ENCODE data around the gene NCKAP1. TPM values are rescaled to one million over a fixed set of nuclear protein-coding genes. Genes with fewer than 3 reads are reported as not detected.
"Not testable (repeated sequence)": the region's sequence is repeated elsewhere in the genome, so short reads cannot be mapped to it uniquely, and the experiment has no call there.

NCKAP1 gene
- total RNA-seq, 1 donor from 2014 or later, result 123 TPM

DNA sequence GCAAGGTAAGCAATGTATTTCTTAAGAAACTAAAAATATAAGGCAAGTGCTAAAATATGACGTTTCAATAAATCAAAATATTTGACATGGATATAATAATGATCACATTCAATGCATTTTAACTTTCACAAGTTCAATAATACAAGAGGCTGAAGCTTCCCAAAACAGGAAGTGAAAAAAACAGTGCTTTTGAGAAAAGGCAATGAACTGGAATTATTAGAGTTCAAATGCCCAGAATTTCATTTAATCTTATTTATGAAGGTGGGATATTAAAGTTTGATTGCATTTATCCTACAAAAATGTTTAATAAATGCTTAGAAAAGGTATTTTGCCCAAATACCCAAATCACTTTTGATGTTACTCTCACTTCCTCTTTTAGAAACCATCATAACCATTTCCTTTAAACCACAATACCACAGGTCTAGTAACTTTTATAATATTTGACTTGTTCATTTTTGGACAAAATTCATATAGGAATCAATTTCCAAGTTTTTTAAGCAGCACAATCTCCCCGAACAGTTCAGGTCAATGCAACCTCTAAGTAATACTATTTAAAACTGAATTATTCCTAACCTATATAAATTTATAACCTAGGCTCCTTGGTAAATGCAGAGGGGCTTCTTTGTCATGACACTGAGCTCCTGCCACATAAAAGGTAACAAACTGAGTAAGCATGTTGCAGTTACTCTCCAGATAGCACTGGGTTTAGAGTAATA lies 2.1 kb downstream of the NCKAP1 start:
- no peak for DNase-seq

DNA sequence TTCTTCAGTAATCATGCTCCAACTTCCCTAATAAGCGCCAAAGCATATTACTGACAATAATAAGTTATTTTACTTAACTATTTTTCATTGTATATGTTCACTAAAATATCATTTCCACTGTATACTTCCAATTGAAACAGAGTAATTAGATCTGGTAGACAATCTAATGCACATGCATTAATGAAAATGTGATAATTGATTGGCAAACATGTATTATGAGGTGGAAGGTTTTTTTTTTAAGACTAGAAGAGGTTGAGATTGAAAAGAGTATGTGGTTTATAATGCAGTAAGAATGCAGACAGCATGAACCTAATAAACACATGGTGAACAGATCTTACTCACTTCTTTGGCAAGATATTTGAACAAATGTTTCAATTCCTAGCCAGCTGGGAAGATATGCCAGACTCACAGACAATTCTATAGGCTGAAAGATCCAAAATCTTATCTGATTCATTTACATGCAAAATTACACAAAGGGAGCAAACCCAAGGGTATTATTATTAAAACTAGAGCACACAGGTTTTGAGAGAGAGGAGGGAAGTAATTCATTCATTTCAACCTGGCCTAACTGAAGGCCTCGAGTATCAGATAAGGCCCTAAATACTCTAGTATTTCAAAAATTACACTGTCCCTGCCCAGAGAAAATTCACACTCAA lies 2.8 kb downstream of the NCKAP1 start:
- DNase-seq, result peak; percentile 74

DNA sequence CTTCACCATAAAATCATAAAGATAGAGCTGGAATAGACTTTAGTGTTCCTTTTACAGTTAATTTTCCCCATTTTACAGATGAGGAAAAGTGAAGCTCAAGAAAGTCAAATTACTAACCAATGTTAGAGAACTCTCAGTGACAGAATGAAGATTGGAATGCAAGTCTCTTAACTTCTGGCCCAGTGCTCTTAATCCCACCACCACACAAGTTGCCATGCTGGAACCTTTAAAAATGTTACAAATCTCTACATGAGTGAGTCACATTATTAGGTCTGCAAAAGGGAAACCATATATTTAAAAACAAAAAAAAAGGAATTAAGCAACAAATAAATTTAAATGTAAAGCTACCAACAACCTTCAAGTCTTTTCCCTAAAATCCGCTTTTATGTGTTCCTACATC lies 3.5 kb downstream of the NCKAP1 start:
- no peak for DNase-seq

DNA sequence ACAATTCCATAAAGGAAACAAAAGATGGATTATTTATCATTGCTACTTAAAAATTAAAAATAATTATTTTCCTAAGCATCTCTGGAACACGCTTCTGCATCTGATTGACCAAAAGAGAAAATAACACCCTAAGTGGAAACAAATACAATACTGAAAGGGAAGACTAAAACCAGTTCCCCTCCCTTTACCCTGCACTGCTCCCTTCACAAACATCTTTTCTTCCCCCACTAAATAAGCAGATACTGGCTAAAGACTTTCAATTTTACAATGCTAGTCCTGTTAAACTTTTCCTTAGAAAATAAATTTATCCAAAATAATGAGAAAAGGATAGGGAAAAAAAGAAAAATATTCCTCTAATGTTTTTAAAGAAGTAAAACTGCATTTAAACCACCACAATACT lies 4.3 kb downstream of the NCKAP1 start:
- DNase-seq, result no peak

DNA sequence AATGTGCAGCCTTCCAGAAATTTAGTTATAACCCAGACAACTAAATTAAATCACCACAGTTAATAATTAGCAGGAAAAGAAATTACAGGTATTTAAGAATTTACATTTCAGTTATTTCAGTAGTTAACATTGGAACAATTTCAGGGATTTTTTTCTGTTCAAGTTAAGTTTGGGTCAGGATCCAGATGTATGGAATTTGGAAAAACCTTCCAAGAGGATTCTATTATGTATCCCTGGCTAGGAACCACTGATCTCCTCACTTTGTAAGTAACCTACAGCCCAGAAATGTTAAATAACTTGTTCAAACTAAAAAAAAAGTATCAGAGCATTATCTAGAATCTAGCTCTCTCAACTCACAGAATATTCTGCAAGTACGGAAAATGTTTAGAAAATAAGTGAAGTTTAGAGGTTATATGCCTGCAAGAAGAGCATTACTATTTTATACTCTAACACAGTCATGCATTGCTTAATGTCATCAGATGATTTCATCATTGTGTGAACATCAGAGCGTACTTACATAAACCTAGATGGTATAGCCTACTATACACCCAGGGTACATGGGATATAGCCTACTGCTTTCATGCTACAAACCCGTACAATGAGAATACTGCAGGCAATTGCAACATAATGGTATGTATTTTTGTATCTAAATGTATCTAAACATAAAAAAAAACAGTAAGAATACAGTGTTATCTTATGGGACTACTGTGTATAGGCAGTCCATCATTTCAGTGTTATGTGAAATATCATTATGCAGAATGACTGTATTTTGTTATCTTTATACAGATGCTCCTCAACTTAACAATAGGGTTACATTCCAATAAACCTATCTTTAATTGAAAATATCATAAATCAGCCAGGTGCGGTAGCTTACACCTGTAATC lies 6.1 kb downstream of the NCKAP1 start:
- no peak for DNase-seq

DNA sequence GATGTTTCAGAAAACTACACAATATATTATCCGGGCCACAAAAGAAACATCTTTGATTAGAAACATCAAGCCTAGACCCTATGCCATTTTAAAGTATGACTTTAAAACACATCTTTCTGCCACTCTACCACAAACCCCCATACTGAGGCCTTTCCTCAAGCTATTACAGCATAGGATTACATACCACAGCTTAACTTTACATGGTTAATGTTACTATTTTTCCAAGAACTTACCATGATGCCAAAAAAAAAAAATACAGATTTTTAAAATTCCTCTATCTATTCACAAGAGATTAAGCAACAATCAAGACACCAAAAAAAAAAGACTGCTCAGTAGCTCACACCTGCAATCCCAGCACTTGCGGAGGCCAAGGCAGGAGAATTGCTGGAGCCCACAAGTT lies 9.0 kb downstream of the NCKAP1 start:
- DNase-seq, result no peak

DNA sequence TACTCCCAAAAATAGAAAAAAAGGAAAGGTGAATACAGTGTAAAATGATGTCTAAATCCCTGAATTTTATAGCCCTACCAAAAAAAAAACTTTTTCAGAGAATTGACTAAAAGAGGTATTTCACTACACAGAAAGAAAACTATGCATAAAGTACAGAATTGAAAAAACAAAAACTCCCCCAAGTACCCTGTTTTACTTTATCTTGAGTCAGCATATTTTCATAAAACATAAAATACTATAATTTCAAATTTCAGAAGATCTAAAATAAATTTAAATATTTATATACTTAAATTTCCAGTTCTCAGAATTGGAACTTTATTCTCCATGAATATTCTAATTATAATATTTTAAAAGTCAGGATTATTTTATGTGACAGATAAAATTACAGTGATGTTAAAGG lies 10.1 kb downstream of the NCKAP1 start:
- no peak for DNase-seq

DNA sequence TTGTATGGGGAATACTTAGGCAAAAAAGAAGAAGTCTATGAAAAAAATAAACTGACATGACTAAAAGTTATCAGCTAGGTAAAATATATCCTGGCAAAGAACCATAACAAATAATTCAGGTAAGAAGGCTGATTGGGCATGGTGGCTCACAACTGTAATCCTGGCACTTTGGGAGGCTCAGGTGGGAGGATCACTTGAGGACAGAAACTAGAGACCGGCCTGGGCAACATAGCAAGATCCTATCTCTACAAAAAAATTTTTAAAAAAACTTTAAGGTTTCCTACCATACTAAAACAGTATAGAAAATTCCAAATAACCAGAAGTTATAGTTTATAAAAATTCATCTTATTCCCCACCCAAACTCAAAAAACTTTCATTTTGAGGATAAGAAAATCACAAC lies 10.8 kb downstream of the NCKAP1 start:
- DNase-seq, result no peak

DNA sequence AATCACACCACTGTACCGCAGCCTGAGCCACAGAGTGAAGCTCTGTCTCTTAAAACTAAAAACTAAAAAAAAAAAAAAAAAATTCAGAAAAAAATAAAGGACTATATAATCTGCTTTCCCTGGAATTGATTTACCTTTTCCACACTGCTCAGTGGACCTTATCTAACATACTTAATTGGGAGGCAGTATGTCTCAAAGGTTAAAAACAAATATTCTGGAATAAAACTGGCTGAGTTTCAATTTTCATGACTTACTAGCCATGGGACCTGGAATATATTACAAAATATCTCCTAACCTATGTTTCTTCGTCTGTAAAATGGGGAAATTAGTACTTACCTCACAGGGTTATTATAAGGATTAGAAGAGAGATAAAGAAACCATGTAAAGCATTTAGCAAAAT lies 11.8 kb downstream of the NCKAP1 start:
- DNase-seq, result no peak

DNA sequence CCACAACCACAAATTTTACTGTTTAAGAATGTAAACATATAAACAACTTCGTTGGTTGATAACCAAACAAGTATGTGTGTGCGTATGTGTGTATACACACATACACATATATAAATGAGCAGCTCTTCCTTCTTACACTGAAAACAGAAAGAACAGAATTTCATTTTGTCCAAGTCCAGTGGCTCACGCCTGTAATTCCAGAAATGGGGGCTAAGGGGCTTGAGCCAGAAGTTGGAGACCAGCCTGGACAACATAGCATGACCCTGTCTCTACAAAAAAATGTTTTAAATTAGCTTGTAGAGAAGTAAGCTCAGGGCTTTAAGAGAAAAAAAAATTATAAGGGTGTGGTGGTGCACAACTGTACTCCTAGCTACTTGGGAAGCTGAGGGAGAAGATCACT lies 12.3 kb downstream of the NCKAP1 start:
- no peak for DNase-seq

DNA sequence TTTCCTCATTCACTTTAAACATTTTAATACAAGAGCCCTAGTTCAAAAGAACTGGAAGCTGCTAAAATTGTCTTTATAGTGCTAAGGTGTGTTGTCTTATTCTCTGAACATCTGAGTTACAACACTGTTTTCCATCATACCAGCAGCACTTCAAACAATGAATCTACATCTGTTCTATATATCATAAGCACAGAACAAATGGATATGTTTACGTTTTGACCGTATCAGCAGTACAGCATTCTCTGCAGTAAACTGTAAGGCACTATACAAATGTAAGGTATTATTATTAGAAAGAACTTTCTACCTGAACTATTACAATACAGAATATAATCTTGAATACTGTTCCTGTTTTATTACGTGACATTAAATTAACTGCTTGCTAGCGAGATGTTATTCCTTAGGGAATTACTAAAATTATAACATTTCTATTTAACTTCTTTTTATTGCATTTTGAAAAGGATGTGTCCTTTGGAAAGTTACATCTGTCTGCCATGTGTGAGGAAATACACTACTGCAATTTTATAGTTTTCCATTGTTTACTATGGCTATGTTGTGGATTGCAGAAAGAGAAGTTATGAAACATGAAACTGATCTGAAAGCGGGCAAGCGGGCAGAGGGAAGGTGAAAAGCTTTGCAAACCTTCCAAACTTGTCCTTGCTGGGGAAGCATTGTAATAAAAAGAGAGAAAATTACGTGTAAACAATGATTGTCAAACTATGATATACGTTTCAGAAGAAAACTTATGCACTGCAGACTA lies 13.7 kb downstream of the NCKAP1 start:
- DNase-seq, result peak; percentile 57

DNA sequence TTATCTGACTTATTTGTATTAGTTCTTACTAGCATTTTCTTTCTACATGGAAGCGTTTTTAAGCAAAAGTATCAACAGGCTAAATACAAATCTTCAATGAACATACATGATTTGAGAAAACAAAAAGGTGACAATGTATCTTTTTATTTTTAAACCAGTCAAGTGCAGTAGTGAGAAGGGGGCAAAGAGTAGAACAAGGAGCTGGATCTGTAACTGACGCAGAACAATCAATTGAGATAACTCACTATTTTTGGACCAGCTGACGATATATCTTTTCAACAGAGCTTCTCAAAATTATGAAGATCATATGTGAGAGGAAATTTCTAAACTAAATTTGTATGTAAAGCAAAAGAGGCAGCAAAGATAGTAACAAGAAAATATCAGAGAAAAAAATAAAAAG lies 15.5 kb downstream of the NCKAP1 start:
- DNase-seq, result no peak

DNA sequence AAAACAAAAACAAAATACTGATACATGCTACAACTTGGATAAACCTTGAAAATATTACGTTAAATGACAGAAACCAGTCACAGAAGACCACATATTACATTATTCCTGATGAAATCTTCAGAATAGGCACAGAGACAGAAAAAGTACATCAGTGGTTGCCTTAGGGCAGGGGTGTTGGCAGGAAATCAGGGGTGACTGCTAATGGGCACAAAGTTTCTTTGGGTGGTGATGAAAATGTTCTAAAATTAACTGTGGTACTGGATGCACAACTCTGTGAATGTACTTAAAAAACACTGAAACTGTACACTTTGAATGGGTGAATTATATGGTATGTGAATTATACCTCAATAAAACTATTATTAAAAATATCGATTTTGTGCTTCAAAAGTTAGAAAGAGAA lies 16.6 kb downstream of the NCKAP1 start:
- no peak for DNase-seq

DNA sequence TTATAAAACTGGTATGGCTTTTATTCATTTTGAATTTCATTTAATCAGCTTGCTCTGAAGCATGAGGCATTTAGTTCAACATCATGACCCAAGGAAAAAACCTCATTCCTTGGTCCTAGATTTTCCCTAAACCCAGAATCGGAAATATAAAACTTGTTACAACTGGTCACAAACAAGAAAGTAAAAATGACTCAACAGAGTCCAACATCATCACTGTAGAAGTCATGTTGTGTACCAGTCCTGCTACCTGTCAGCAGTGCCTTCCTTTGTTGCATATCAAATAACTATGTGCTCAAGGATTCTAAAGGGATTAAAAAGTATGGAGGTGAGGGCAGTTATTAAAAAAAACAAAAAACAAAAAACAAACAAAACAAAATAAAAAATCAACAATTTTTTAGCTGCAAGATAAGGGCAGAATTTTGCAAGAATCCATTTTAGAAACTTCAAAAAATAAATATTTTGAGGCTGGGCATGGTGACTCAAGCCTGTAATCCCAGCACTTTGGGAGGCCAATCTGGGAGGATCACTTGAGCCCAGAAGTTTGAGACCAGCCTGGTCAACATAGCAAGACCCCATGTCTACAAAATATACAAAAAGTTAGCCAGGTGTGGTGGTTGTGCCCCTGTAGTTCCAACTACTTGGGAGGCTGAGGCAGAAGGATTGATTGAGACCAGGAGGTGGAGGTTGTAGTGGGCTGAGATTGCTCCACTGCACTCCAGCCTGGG lies 18.4 kb downstream of the NCKAP1 start:
- no peak for DNase-seq

DNA sequence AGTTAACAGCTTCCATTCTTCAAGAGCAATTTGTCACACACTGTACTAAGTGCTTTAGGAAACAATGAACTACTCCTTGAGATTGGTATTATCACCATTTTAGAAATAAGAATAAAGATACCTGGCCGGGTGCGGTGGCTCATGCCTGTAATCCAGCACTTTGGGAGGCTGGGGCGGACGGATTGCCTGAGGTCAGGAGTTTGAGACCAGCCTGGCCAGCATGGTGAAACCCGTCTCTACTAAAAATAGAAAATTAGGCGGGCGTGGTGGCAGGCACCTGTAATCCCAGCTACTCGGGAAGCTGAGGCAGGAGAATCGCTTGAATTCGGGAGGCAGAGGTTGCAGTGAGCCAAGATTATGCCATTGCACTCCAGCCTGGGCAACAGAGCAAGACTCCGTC lies 20.4 kb downstream of the NCKAP1 start:
- DNase-seq, result not testable (repeated sequence)

DNA sequence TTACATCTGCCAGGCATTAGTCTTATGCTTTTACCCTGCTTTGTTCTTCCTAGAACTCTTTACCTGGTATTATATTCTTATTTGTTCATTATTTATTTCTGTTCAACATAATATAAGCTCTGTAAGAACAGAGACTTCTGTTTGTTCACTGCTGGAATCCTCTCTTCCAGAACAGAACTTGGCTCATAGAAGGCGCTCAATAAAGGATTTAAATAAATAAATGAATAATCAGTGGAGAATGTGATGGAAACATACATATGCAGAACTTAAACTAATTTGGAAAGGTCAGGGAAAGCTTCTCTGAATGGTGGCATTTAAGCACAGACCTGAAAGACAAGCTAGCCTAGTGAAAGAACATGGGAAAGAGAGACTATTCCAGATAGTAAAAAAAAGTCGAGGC lies 24.3 kb downstream of the NCKAP1 start:
- DNase-seq, result no peak

DNA sequence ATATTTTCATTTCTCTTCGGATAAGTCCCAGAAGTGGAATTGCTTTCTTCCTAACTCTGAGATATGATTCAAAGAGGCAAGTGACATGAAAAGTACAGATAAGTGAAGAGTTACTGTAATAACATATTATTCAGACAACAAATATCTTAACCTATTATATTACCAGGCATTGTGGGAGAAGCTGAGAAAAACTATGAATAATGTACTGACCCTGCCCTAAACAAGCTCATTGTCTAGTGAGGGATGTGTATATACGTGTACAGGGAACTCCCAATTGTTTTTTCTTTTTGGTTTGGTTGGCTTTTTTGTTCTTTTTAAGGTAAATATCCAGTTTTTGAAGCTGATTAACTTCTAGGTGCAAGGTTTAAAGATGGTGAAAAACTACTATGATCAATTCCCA lies 26.5 kb downstream of the NCKAP1 start:
- no peak for DNase-seq

DNA sequence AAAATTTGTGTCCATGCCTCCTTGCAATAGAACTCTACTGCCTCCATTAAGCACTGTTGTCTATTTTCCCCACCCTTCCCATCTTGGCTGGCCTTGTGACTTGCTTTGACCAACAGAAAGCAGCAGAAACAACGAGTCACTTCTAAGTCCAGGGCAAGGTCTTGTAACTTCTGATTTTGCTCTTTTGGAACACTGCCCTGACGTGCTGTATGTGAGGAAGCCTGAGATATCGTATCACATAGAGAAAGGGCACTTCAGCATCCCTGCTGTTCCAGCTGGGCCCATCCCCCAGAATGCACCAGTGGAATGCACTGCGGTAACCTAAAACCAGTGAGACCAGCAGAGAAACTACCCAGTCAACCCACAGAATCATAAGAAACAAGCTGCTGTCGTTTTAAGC lies 28.1 kb downstream of the NCKAP1 start:
- DNase-seq, result no peak

DNA sequence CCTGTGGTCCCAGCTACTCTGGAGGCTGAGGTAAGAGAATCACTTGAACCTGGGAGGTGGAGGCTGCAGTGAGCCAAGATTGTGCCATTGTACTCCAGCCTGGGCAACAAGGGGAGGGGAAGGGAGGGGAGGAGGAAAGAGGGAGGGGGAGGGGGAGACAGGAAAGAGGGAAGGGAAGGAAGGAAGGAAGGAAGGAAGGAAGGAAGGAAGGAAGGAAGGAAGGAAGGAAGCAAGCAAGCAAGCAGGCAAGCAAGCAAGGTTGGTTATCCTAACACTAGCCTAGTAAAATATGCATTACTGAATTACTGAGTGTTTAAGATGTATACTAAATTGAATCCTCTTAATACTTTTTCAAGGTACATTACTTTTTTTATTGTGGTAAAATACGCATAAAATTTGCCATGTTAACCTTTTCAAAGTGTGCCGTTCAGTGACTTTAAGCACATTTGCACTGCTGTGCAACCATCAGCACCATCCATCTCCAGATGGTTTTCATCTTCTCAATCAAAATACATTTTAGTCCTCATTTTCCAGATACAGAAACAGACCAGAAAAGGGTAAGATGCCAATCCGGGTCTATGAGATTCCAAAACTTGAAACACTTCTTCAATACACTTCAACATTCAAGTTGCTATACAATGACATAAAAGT lies 28.9 kb downstream of the NCKAP1 start:
- no peak for DNase-seq

DNA sequence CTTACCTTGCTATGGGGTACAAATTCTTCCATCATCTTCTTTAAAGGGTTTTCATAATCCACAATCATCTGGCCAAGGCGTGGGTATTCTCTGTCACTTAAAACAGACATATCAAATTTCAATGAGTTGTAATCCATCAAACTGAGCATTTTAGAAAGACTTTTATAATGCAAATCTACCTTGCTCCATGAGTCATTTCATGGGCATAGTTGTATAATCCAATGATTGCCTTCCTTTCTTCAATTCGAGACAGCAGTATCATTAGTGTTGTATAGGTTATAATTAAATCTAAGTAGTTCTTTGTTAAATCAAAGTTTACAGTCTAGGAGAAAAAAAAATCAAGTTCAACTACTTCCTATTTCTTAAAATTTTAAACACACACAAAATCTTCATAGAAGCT lies 36.3 kb downstream of the NCKAP1 start:
- DNase-seq, result no peak

DNA sequence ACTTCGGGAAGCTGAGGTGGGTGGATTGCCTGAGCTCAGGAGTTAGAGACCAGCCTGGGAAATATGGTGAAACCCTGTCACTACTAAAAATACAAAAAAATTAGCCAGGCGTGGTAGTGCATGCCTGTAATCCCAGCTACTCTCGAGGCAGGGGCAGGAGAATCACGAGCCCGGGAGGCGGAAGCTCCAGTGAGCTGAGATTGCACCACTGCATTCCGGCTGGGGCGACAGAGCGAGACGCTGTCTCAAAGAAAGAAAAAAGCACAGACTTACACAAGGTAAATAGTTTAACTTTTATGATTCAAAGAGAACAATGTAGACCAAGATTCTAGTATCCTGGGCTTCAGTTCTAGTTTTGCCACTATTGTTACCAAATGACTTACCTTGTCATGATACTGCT lies 37.4 kb downstream of the NCKAP1 start:
- DNase-seq, result no peak
